ENCODE results near the gene MYO1C.
"Not testable (repeated sequence)": the region's sequence is repeated elsewhere in the genome, so short reads cannot be mapped to it uniquely, and the experiment has no call there.

The MYO1C gene

DNA sequence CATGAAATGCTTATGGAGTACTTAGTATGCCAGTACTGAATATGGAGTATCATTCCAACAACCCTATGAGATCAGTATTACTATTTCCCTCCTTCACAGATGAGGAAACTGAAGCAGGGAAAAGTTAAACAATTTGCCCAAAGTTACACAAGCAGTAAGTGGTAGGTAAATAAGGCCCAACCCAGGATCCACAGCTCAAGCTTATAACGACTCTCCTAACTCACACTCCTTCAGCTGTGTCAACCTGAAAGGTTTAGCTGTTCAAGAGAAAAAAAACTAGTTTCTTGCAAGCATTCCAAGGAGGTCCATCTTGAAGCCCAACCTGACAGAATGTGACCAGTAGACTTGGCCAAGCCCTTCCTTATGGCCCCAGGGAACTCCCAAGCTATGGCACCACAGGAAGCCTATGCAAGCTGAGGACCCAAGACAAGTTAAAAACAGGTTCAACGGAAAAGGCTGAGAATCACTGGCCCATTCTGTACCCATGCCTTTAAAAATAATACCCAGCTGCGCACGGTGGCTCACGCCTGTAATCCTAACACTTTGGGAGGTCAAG is 43.0 kb downstream of the MYO1C start:
- no peaks in the 10 kb centered on the region for H3K27me3 ChIP-seq (ENCODE audit: insufficient read depth, low read length)
- peaks cover 83% of the 10 kb centered on the region for H3K79me2 ChIP-seq (ENCODE audit: insufficient read depth, low read length)
- H3K9me2 ChIP-seq (ENCODE audit: low read depth, low read length), result no peaks in the 10 kb centered on the region
- peaks cover 12% of the 10 kb centered on the region for H3K4me1 ChIP-seq (ENCODE audit: insufficient read depth, low read length, severe bottlenecking)
- H3K4me3 ChIP-seq (ENCODE audit: low read depth, low read length, poor library complexity, severe bottlenecking), result no peak overlapping the region
- no peak overlapping the region for H2AFZ ChIP-seq (ENCODE audit: low read length)
- H3K9me3 ChIP-seq (ENCODE audit: low read length), result no peaks in the 10 kb centered on the region
- H3K27ac ChIP-seq (ENCODE audit: low read depth, low read length, poor library complexity, severe bottlenecking), result no peak overlapping the region
- H3K36me3 ChIP-seq (ENCODE audit: insufficient read depth, low read length), result peaks cover 33% of the 10 kb centered on the region
- H3K4me2 ChIP-seq (ENCODE audit: low read length), result no peak overlapping the region
- no peak for TF ChIP-seq EZH2 (IDR thresholded peaks at IDR 0.05; ENCODE audit: borderline replicate concordance, low read length)
- TF ChIP-seq, protein P1, sequence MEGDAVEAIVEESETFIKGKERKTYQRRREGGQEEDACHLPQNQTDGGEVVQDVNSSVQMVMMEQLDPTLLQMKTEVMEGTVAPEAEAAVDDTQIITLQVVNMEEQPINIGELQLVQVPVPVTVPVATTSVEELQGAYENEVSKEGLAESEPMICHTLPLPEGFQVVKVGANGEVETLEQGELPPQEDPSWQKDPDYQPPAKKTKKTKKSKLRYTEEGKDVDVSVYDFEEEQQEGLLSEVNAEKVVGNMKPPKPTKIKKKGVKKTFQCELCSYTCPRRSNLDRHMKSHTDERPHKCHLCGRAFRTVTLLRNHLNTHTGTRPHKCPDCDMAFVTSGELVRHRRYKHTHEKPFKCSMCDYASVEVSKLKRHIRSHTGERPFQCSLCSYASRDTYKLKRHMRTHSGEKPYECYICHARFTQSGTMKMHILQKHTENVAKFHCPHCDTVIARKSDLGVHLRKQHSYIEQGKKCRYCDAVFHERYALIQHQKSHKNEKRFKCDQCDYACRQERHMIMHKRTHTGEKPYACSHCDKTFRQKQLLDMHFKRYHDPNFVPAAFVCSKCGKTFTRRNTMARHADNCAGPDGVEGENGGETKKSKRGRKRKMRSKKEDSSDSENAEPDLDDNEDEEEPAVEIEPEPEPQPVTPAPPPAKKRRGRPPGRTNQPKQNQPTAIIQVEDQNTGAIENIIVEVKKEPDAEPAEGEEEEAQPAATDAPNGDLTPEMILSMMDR (IDR thresholded peaks at IDR 0.05; ENCODE audit: low read length), result no peak
- no peak overlapping the region for H3K9ac ChIP-seq (ENCODE audit: low read length)
- H3F3A ChIP-seq (ENCODE audit: insufficient read depth, low read length), result no peaks in the 10 kb centered on the region
- no peaks in the 10 kb centered on the region for H4K20me1 ChIP-seq (ENCODE audit: insufficient read depth, low read length)

DNA sequence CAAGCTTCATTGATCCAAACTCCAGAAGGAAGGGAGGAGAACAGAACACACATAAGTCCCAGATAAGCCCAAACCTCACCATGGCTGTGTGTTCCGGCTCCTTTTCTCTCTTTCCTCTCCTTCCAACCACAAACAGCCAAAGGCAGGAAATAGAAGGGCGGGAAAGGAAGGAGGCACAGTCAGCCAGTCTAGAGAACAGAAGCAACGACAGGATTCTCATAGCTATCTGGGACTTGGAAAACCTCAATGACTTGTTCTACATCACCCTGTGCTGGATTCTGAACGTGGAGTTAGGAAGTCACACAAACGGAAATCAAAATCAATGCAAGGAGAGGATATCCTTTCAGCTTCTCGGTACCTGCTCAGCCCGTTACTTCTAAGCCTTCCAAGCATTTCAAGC is 45.4 kb downstream of the MYO1C start:
- Histone ChIP-seq H3K4me2 (ENCODE audit: low read length) (no peak overlapping the region), H2AFZ (ENCODE audit: low read length) (no peak overlapping the region), H3K9ac (ENCODE audit: low read length) (no peak overlapping the region), H3K27ac (ENCODE audit: low read depth, low read length, poor library complexity, severe bottlenecking) (no peak overlapping the region), H4K20me1 (ENCODE audit: insufficient read depth, low read length) (no peaks in the 10 kb centered on the region), H3K4me3 (ENCODE audit: low read depth, low read length, poor library complexity, severe bottlenecking) (no peak overlapping the region), H3K9me2 (ENCODE audit: low read depth, low read length) (no peaks in the 10 kb centered on the region), H3K4me1 (ENCODE audit: insufficient read depth, low read length, severe bottlenecking) (no peaks in the 10 kb centered on the region), H3K36me3 (ENCODE audit: insufficient read depth, low read length) (peaks cover 18% of the 10 kb centered on the region), H3F3A (ENCODE audit: insufficient read depth, low read length) (no peaks in the 10 kb centered on the region), H3K27me3 (ENCODE audit: insufficient read depth, low read length) (no peaks in the 10 kb centered on the region), H3K9me3 (ENCODE audit: low read length) (no peaks in the 10 kb centered on the region), H3K79me2 (ENCODE audit: insufficient read depth, low read length) (peaks cover 65% of the 10 kb centered on the region)
- TF ChIP-seq EZH2 (IDR thresholded peaks at IDR 0.05; ENCODE audit: borderline replicate concordance, low read length), result no peak

DNA sequence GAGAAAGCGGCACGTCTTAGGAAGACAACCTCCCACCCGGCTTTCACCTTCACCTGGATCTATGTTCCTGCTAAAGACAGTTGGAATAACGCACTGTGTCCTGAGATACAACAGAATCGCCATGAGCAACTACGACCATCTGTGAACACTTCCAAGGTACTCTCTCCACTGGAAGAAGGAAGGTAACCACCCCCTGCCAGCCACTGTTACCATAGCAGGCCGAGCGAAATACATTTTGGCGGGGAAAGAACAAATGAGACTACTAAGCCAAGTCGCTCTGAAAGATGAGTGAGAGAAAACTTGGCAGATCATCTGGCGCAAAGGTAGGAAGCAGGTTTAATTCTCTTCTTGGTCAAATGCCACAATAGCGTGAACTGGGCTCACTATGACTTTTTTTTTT is 46.3 kb downstream of the MYO1C start:
- Histone ChIP-seq H3K4me1 (ENCODE audit: insufficient read depth, low read length, severe bottlenecking) (no peaks in the 10 kb centered on the region), H3K36me3 (ENCODE audit: insufficient read depth, low read length) (peaks cover 16% of the 10 kb centered on the region), H3K4me2 (ENCODE audit: low read length) (no peak overlapping the region), H3K9ac (ENCODE audit: low read length) (no peak overlapping the region), H3K9me2 (ENCODE audit: low read depth, low read length) (no peaks in the 10 kb centered on the region), H4K20me1 (ENCODE audit: insufficient read depth, low read length) (no peaks in the 10 kb centered on the region), H3F3A (ENCODE audit: insufficient read depth, low read length) (no peaks in the 10 kb centered on the region), H3K9me3 (ENCODE audit: low read length) (no peaks in the 10 kb centered on the region), H3K4me3 (ENCODE audit: low read depth, low read length, poor library complexity, severe bottlenecking) (no peak overlapping the region), H3K79me2 (ENCODE audit: insufficient read depth, low read length) (peaks cover 58% of the 10 kb centered on the region), H2AFZ (ENCODE audit: low read length) (no peak overlapping the region), H3K27ac (ENCODE audit: low read depth, low read length, poor library complexity, severe bottlenecking) (no peak overlapping the region), H3K27me3 (ENCODE audit: insufficient read depth, low read length) (no peaks in the 10 kb centered on the region)
- no peak for TF ChIP-seq EZH2 (IDR thresholded peaks at IDR 0.05; ENCODE audit: borderline replicate concordance, low read length)
- TF ChIP-seq, protein P1 (IDR thresholded peaks at IDR 0.05; ENCODE audit: low read length), result no peak

DNA sequence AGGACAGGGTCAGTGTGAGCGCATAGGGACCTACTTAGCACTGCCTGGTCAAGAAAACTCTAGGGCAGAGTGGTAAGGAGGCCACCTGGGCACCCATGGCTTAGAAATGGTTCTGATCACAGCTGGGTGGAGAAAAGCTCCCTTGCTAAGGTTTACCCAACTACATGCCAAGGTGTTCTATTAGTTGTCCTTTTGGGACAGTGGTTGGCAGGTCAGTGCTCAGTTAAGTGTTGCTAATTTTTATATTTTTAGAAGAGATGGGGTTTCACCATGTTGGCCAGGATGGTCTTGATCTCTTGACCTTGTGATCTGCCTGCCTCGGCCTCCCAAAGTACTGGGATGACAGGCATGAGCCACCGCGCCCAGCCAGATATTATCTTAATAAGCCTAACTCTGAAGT is 46.8 kb downstream of the MYO1C start:
- H4K20me1 ChIP-seq (ENCODE audit: insufficient read depth, low read length); H3K9ac ChIP-seq (ENCODE audit: low read length); H3K9me3 ChIP-seq (ENCODE audit: low read length); H3K27ac ChIP-seq (ENCODE audit: low read depth, low read length, poor library complexity, severe bottlenecking); H3K4me1 ChIP-seq (ENCODE audit: insufficient read depth, low read length, severe bottlenecking); H3K4me2 ChIP-seq (ENCODE audit: low read length); H3K4me3 ChIP-seq (ENCODE audit: low read depth, low read length, poor library complexity, severe bottlenecking); H2AFZ ChIP-seq (ENCODE audit: low read length); H3F3A ChIP-seq (ENCODE audit: insufficient read depth, low read length); H3K27me3 ChIP-seq (ENCODE audit: insufficient read depth, low read length); H3K9me2 ChIP-seq (ENCODE audit: low read depth, low read length): not testable (repeated sequence)
- Histone ChIP-seq H3K79me2 (ENCODE audit: insufficient read depth, low read length) (peaks cover 57% of the 10 kb centered on the region), H3K36me3 (ENCODE audit: insufficient read depth, low read length) (peaks cover 20% of the 10 kb centered on the region)

DNA sequence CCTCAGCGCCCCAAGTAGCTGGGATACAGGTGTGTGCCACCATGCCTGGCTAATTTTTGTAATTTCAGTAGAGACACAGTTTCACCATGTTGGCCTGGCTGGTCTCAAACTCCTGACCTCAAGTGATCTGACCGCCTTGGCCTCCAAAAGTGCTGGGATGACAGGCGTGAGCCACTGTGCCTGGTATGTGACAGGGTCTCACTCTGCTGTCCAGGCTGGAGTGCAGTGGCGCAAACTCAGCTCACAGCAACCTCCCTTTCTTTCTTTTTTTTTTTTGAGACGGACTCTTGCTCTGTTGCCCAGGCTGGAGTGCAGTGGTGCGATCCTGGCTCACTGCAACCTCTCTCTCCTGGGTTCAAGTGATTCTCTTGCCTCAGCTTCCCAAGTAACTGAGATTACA is 49.8 kb downstream of the MYO1C start:
- H3K36me3 ChIP-seq (ENCODE audit: insufficient read depth, low read length); H4K20me1 ChIP-seq (ENCODE audit: insufficient read depth, low read length); H3F3A ChIP-seq (ENCODE audit: insufficient read depth, low read length); H3K9me2 ChIP-seq (ENCODE audit: low read depth, low read length); H3K9me3 ChIP-seq (ENCODE audit: low read length); H3K4me1 ChIP-seq (ENCODE audit: insufficient read depth, low read length, severe bottlenecking); H2AFZ ChIP-seq (ENCODE audit: low read length); H3K4me2 ChIP-seq (ENCODE audit: low read length); H3K9ac ChIP-seq (ENCODE audit: low read length); H3K4me3 ChIP-seq (ENCODE audit: low read depth, low read length, poor library complexity, severe bottlenecking); H3K27ac ChIP-seq (ENCODE audit: low read depth, low read length, poor library complexity, severe bottlenecking); H3K27me3 ChIP-seq (ENCODE audit: insufficient read depth, low read length): not testable (repeated sequence)
- peaks cover 37% of the 10 kb centered on the region for H3K79me2 ChIP-seq (ENCODE audit: insufficient read depth, low read length)
